ENCODE results near the gene VANGL1.

DNA sequence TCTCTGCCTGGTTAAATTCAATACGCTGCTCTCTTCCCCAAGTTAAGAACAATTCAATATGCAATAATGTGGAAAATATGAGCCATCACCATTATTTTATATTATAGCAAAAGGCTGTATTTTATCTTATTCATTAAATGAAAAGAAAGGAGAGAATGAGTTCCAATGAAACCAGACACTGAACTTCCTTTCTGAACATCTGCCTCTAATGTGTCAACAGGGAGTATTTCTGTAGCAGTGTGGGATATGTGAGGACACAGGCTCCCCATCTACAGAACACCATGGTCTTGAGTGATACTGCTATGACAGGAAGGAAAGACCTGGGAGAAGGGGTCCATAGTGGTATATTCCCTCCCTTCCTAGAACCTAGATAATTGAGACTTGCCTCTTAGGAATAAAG, 80.5 kb downstream of the VANGL1 start:
- TF ChIP-seq, protein P1, sequence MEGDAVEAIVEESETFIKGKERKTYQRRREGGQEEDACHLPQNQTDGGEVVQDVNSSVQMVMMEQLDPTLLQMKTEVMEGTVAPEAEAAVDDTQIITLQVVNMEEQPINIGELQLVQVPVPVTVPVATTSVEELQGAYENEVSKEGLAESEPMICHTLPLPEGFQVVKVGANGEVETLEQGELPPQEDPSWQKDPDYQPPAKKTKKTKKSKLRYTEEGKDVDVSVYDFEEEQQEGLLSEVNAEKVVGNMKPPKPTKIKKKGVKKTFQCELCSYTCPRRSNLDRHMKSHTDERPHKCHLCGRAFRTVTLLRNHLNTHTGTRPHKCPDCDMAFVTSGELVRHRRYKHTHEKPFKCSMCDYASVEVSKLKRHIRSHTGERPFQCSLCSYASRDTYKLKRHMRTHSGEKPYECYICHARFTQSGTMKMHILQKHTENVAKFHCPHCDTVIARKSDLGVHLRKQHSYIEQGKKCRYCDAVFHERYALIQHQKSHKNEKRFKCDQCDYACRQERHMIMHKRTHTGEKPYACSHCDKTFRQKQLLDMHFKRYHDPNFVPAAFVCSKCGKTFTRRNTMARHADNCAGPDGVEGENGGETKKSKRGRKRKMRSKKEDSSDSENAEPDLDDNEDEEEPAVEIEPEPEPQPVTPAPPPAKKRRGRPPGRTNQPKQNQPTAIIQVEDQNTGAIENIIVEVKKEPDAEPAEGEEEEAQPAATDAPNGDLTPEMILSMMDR (IDR thresholded peaks at IDR 0.05; ENCODE audit: insufficient read depth, low read depth, low read length) = no peak
- TF ChIP-seq EZH2 (IDR thresholded peaks at IDR 0.05; ENCODE audit: insufficient read depth, low read length) = no peak
